HCT116 (cell line): ENCODE results near the gene PLB1. TPM values are rescaled to one million over a fixed set of nuclear protein-coding genes. Genes with fewer than 3 reads are reported as not detected.

Source experiments
- ATAC-seq: fragments of 200-7000 bp; cut with Tn5 transposase; 2 replicates; pipeline ENCODE4 v1.9.1; 2020; ENCODE audit warnings: mild to moderate bottlenecking, moderate library complexity
- BruUV-seq: library from RNA; stranded (reverse); fragments of 400-500 nt; replicated peaks from 2 replicates; lab custom pipeline; 2021; lab: Mats Ljungman, UMichigan
- CTCF ChIA-PET: fragments of 300-600 bp; sonication (Branson Sonifier 250); formaldehyde crosslinking; loops from one replicate; lab custom pipeline; 2021; ENCODE audit warnings: antibody characterized with exemption; lab: Charles Lee
- POLR2A ChIA-PET: fragments of 300-600, 350-600 bp; sonication (Branson Sonifier 250); formaldehyde crosslinking; loops from one replicate; lab custom pipeline; 2021; ENCODE audit warnings: antibody characterized with exemption; lab: Charles Lee
- RAD21 ChIA-PET, 2 experiments: fragments of 300-600 bp; sonication (Branson Sonifier 250); formaldehyde crosslinking; loops; one replicate each; lab custom pipeline; 2023; ENCODE audit warnings: low total read pairs in 2 of 2; ENCODE audit not compliant: uncharacterized antibody in 2 of 2, unreplicated experiment in 2 of 2, low non-redundant PET in 1 of 2; lab: Charles Lee
- DNase-seq: peaks from one replicate; pipeline ENCODE4 v3.0.0-alpha.2; 2010; ENCODE audit warnings: low read depth, low spot score
- H2AFZ ChIP-seq: fragments of 200-600 bp; shearing (Covaris generic), sonication (generic); 2 replicates; pipeline ENCODE4 v1.6.1; 2017; ENCODE audit warnings: low read depth, mixed run types, mixed read lengths, antibody characterized with exemption, low read length; ENCODE audit not compliant: poor library complexity, severe bottlenecking
- H3K27ac ChIP-seq: 2 replicates; pipeline ENCODE4 v1.5.1; 2012; ENCODE audit warnings: low read depth, low read length
- H3K27me3 ChIP-seq: fragments of 200-600 bp; sonication (generic); 2 replicates; pipeline ENCODE4 v1.6.1; 2016; ENCODE audit warnings: mixed run types, low read length, mixed read lengths; ENCODE audit not compliant: insufficient read depth
- H3K36me3 ChIP-seq, 2 experiments: fragments of 200-500 bp in 1 of 2; fragments of 200-600 bp in 1 of 2; sonication (Bioruptor generic) in 1 of 2; sonication (generic) in 1 of 2; 2 replicates each; pipeline versions ENCODE4 v1.5.1 to v1.6.1; 2014 to 2016; ENCODE audit warnings: low read length in 2 of 2, inconsistent platforms in 1 of 2, mixed read lengths in 1 of 2, mixed run types in 1 of 2; ENCODE audit not compliant: insufficient read depth in 2 of 2, control insufficient read depth in 1 of 2
- H3K4me1 ChIP-seq, 2 experiments: fragments of 200-600 bp in 1 of 2; sonication (generic) in 1 of 2; 2 replicates each; pipeline versions ENCODE4 v1.5.1 to v1.6.1; 2012 to 2017; ENCODE audit warnings: low read length in 2 of 2, inconsistent platforms in 1 of 2, mild to moderate bottlenecking in 1 of 2, mixed read lengths in 1 of 2, mixed run types in 1 of 2, moderate library complexity in 1 of 2; ENCODE audit not compliant: insufficient read depth in 2 of 2, control insufficient read depth in 1 of 2
- H3K4me2 ChIP-seq: fragments of 200-600 bp; sonication (generic); 2 replicates; pipeline ENCODE4 v1.6.1; 2017; ENCODE audit warnings: mixed run types, low read length, mixed read lengths
- H3K4me3 ChIP-seq, 2 experiments: fragments of 200-600 bp in 1 of 2; sonication (generic) in 1 of 2; replicated peaks in 1 of 2; 2 replicates each; pipeline ENCODE4 v1.5.1; 2011 to 2016; ENCODE audit warnings: low read length in 2 of 2, control low read depth in 1 of 2, low read depth in 1 of 2, mild to moderate bottlenecking in 1 of 2, mixed read lengths in 1 of 2, mixed run types in 1 of 2
- H3K79me2 ChIP-seq: fragments of 200-600 bp; sonication (generic); 2 replicates; pipeline ENCODE4 v1.6.1; 2017; ENCODE audit warnings: mild to moderate bottlenecking, mixed run types, low read length, moderate library complexity, mixed read lengths; ENCODE audit not compliant: insufficient read depth
- H3K9ac ChIP-seq: fragments of 200-600 bp; sonication (generic); 2 replicates; pipeline ENCODE4 v1.6.1; 2016; ENCODE audit warnings: low read length, mixed read lengths
- H3K9me2 ChIP-seq: fragments of 200-600 bp; sonication (generic), shearing (Covaris generic); 2 replicates; pipeline ENCODE4 v1.6.1; 2017; ENCODE audit warnings: mixed run types, mild to moderate bottlenecking, moderate library complexity; ENCODE audit not compliant: insufficient read depth
- H3K9me3 ChIP-seq, 2 experiments: fragments of 200-500 bp in 1 of 2; fragments of 200-600 bp in 1 of 2; sonication (Bioruptor generic) in 1 of 2; sonication (generic) in 1 of 2; 2 replicates each; pipeline ENCODE4 v1.6.1; 2014 to 2017; ENCODE audit warnings: low read length in 2 of 2, mixed read lengths in 2 of 2, inconsistent platforms in 1 of 2, low read depth in 1 of 2, mild to moderate bottlenecking in 1 of 2, mixed run types in 1 of 2, moderate library complexity in 1 of 2; ENCODE audit not compliant: control insufficient read depth in 1 of 2, insufficient read depth in 1 of 2
- H4K20me1 ChIP-seq: fragments of 200-600 bp; sonication (generic), shearing (Covaris generic); 2 replicates; pipeline ENCODE4 v1.6.1; 2017; ENCODE audit warnings: mixed run types, mild to moderate bottlenecking, moderate library complexity; ENCODE audit not compliant: insufficient read depth
- CBX3 ChIP-seq: IDR thresholded peaks from 2 replicates; pipeline ENCODE4 v1.6.1; 2012; ENCODE audit warnings: low read depth
- CEBPB ChIP-seq: IDR thresholded peaks from 2 replicates; pipeline ENCODE4 v1.6.1; 2012; ENCODE audit warnings: low read depth
- EGR1 ChIP-seq: IDR thresholded peaks from 2 replicates; pipeline ENCODE4 v1.6.1; 2012; ENCODE audit warnings: low read depth
- ELF1 ChIP-seq: IDR thresholded peaks from 2 replicates; pipeline ENCODE4 v1.6.1; 2012; ENCODE audit warnings: low read depth, borderline replicate concordance
- FOSL1 ChIP-seq: IDR thresholded peaks from 2 replicates; pipeline ENCODE4 v1.6.1; 2012; ENCODE audit warnings: low read depth
- POLR2A ChIP-seq: IDR thresholded peaks from 2 replicates; pipeline ENCODE4 v1.7.0; 2011; ENCODE audit warnings: borderline replicate concordance; ENCODE audit not compliant: insufficient read depth, insufficient read length; ENCODE audit errors: extremely low read depth
- POLR2AphosphoS5 ChIP-seq: IDR thresholded peaks from 2 replicates; pipeline ENCODE4 v1.6.1; 2011; ENCODE audit warnings: mild to moderate bottlenecking, low read depth, low read length, moderate library complexity
- REST ChIP-seq: IDR thresholded peaks from 2 replicates; pipeline ENCODE4 v1.6.1; 2012; ENCODE audit warnings: low read depth
- SIN3A ChIP-seq: IDR thresholded peaks from 2 replicates; pipeline ENCODE4 v1.6.1; 2012; ENCODE audit warnings: low read depth
- SP1 ChIP-seq: IDR thresholded peaks from 2 replicates; pipeline ENCODE4 v1.6.1; 2012; ENCODE audit warnings: low read depth
- intact Hi-C: fragments of 100-400 bp; cut with micrococcal nuclease; formaldehyde crosslinking; loops from 2 replicates; pipeline ENCODE4 v1.10.0; 2022
- total RNA-seq: library from RNA; stranded (reverse); gene quantifications from one replicate; pipeline ENCODE4 v1.2.1, GENCODE V29; 2021; ENCODE audit not compliant: unreplicated experiment
- TF ChIP-seq, protein P1 (sequence below): IDR thresholded peaks from 2 replicates; pipeline ENCODE4 v1.6.1; 2012
- TF ChIP-seq, protein P2 (sequence below), 3 experiments: fragments of 200-600 bp in 1 of 3; sonication (generic) in 1 of 3; IDR thresholded peaks in 2 of 3; conservative IDR thresholded peaks in 1 of 3; 2 replicates each; pipeline ENCODE4 v1.5.1; 2012 to 2017; ENCODE audit warnings: low read depth in 2 of 3, low read length in 2 of 3, antibody characterized with exemption in 1 of 3, borderline replicate concordance in 1 of 3, control low read depth in 1 of 3, mild to moderate bottlenecking in 1 of 3, mixed read lengths in 1 of 3, mixed run types in 1 of 3, moderate library complexity in 1 of 3; ENCODE audit not compliant: insufficient read depth in 1 of 3

PLB1 gene
- total RNA-seq, 1 experiment from 2014 or later, result 0.49 TPM

- no TSS peak for BruUV-seq
- H2AFZ ChIP-seq, result no peak overlapping the region
- ChIA-PET POLR2A (no interaction called here), CTCF (no interaction called here), RAD21 (no interaction called here)
- TF ChIP-seq, protein P1, sequence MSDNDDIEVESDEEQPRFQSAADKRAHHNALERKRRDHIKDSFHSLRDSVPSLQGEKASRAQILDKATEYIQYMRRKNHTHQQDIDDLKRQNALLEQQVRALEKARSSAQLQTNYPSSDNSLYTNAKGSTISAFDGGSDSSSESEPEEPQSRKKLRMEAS, result no peak
- no peak for TF ChIP-seq CEBPB
- TF ChIP-seq FOSL1, result no peak
- TF ChIP-seq POLR2A, result no peak
- TF ChIP-seq ELF1, result no peak
- TF ChIP-seq EGR1, result no peak
- no peak for TF ChIP-seq CBX3
- TF ChIP-seq SIN3A, result no peak
- H3K9me3 ChIP-seq, result no peaks in the 10 kb centered on the region
- no peak for DNase-seq
- no peak overlapping the region for H3K4me3 ChIP-seq
- no peaks in the 10 kb centered on the region for H3K36me3 ChIP-seq
- no peak overlapping the region for H3K9ac ChIP-seq
- intact Hi-C loops, result no loop called here
- peaks cover 0 to 17% of the 10 kb centered on the region in 2 experiments; a peak in 2 of 4 replicates for H3K4me1 ChIP-seq
- ATAC-seq, result no peak
- H3K27me3 ChIP-seq, result no peaks in the 10 kb centered on the region
- no peak overlapping the region for H3K27ac ChIP-seq
- H4K20me1 ChIP-seq, result no peaks in the 10 kb centered on the region
- no peak overlapping the region for H3K4me2 ChIP-seq
- H3K9me2 ChIP-seq, result no peaks in the 10 kb centered on the region
- H3K79me2 ChIP-seq, result no peaks in the 10 kb centered on the region
Observed at GRCh38 chr2:28628987-28629386, 133.1 kb downstream of the PLB1 start.

DNA sequence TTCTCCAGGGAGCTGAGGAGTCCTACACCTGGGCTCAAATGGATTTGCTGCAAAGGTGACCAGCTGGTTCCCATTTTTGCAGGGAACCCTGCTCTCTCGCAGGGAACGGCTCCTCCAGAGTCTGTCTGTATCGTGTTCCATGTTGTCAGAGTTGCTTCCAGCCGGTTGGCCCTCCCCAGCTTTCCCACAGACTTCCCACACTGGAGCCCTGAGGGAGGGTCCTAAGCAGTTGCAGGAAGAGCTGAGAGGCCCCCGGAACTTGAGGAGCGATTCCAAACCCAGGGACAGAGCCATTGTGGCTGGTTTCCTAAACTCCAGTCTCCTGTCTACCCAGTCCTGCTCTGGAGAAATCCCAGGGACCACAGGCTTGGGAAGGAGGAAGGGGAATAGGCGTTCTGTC, 134.1 kb downstream of the PLB1 start:
- DNase-seq, result no peak
- ChIA-PET RAD21 (no interaction called here), POLR2A (no interaction called here), CTCF (no interaction called here)
- H3K4me3 ChIP-seq, result no peak overlapping the region
- H2AFZ ChIP-seq, result no peak overlapping the region
- H3K9ac ChIP-seq, result no peak overlapping the region
- BruUV-seq, result no TSS peak
- no peaks in the 10 kb centered on the region for H3K27me3 ChIP-seq
- no peaks in the 10 kb centered on the region for H4K20me1 ChIP-seq
- no peaks in the 10 kb centered on the region for H3K79me2 ChIP-seq
- H3K9me3 ChIP-seq, result no peaks in the 10 kb centered on the region
- peaks cover 0 to 19% of the 10 kb centered on the region in 2 experiments; a peak in 2 of 4 replicates for H3K4me1 ChIP-seq
- intact Hi-C loops, result no loop called here
- no peak overlapping the region for H3K4me2 ChIP-seq
- no peaks in the 10 kb centered on the region for H3K36me3 ChIP-seq
- no peak for ATAC-seq
- H3K27ac ChIP-seq, result no peak overlapping the region
- no peaks in the 10 kb centered on the region for H3K9me2 ChIP-seq
- no peak for TF ChIP-seq POLR2A
- no peak for TF ChIP-seq ELF1
- TF ChIP-seq, protein P1, result no peak
- no peak for TF ChIP-seq CEBPB
- no peak for TF ChIP-seq POLR2AphosphoS5
- no peak for TF ChIP-seq REST
- TF ChIP-seq, protein P2, sequence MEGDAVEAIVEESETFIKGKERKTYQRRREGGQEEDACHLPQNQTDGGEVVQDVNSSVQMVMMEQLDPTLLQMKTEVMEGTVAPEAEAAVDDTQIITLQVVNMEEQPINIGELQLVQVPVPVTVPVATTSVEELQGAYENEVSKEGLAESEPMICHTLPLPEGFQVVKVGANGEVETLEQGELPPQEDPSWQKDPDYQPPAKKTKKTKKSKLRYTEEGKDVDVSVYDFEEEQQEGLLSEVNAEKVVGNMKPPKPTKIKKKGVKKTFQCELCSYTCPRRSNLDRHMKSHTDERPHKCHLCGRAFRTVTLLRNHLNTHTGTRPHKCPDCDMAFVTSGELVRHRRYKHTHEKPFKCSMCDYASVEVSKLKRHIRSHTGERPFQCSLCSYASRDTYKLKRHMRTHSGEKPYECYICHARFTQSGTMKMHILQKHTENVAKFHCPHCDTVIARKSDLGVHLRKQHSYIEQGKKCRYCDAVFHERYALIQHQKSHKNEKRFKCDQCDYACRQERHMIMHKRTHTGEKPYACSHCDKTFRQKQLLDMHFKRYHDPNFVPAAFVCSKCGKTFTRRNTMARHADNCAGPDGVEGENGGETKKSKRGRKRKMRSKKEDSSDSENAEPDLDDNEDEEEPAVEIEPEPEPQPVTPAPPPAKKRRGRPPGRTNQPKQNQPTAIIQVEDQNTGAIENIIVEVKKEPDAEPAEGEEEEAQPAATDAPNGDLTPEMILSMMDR (IDR thresholded peaks at IDR 0.05 in 2 of 3, conservative IDR thresholded peaks at IDR 0.05 in 1 of 3; ENCODE audit: borderline replicate concordance in 1 of 3, insufficient read depth in 1 of 3, low read depth in 2 of 3, low read length in 2 of 3), result no peak
- TF ChIP-seq FOSL1, result no peak
- TF ChIP-seq SP1, result no peak
